Adrenal gland (tissue), 12 donors: ENCODE results near the gene ODAD3. TPM values are rescaled to one million over a fixed set of nuclear protein-coding genes. Genes with fewer than 3 reads are reported as not detected.

ENCODE experiments used
- DNase-seq, 7 donors: peaks; one replicate each; pipeline ENCODE4 v3.0.0-alpha.2; 2019 to 2020
- H3K27ac ChIP-seq, 5 donors: fragments of 200-600 bp; sonication (generic) in 4 of 5; 1 replicate in 3 of 5; 2 replicates in 2 of 5; pipeline versions ENCODE4 v1.5.1 to v1.8.0; 2016 to 2020; ENCODE audit warnings: mild to moderate bottlenecking in 1 of 5
- H3K27me3 ChIP-seq: fragments of 200-600 bp; 2 replicates; pipeline ENCODE4 v1.8.0; 2021
- H3K36me3 ChIP-seq, 2 donors: fragments of 200-600 bp; replicated peaks in 1 of 2; 1 replicate in 1 of 2; 2 replicates in 1 of 2; pipeline versions ENCODE4 v1.5.1 to v1.8.0; 2018 to 2022
- H3K4me1 ChIP-seq, 2 donors: fragments of 200-600 bp; replicated peaks in 1 of 2; 1 replicate in 1 of 2; 2 replicates in 1 of 2; pipeline versions ENCODE4 v1.5.1 to v1.8.0; 2018 to 2021
- H3K4me3 ChIP-seq, 4 donors: fragments of 200-600 bp; sonication (generic) in 3 of 4; one replicate each; pipeline ENCODE4 v1.5.1; 2016 to 2018
- H3K9me3 ChIP-seq, 3 donors: fragments of 200-600 bp; sonication (generic) in 1 of 3; replicated peaks in 1 of 3; 1 replicate in 2 of 3; 2 replicates in 1 of 3; pipeline versions ENCODE4 v1.5.1 to v1.8.0; 2016 to 2021
- POLR2A ChIP-seq, 2 donors: fragments of 450-650 bp; IDR thresholded peaks; one replicate each; pipeline ENCODE4 v1.6.1; 2017; ENCODE audit warnings: antibody characterized with exemption in 2 of 2, mild to moderate bottlenecking in 2 of 2, moderate library complexity in 1 of 2
- WGBS, 4 donors: extraction: QIAGEN DNeasy Blood & Tissue Kit in 2 of 4; methylation state at CpG; one replicate each; pipeline versions ENCODE4 v1.1.5 to v1.1.7; 2013 to 2017; 5-methylcytosine and 5-hydroxymethylcytosine counted together
- intact Hi-C, 2 donors: fragments of 100-400 bp; cut with DNase I; formaldehyde crosslinking; loops; one replicate each; pipeline versions ENCODE4 v1.14.1 to v1.15.0; 2022 to 2023
- polyA plus RNA-seq, 3 donors: library from polyadenylated mRNA; stranded (reverse); fragments of 200-250 nt in 2 of 3; fragments of 350-450 nt in 1 of 3; fragmentation: Illumina TruSeq in 1 of 3; extraction: RNeasy Lipid Tissue Mini Kit (QIAGEN cat#74804) in 1 of 3; gene quantifications; one replicate each; pipeline ENCODE4 v1.2.3, GENCODE V29; 2013 to 2014
- total RNA-seq, 9 donors: library from RNA; depleted of rRNA in 4 of 9; stranded (reverse); fragments of >200 nt in 4 of 9; fragments of 120-200 nt in 1 of 9; fragmentation: NEBNext Ultra II Directional in 1 of 9; extraction: Animal tissue kit (Norgen Biotek cat#: 25700) in 1 of 9; gene quantifications; one replicate each; pipeline versions ENCODE4 v1.1.0 to v1.2.4, GENCODE V29; 2013 to 2023
- TF ChIP-seq, protein P1 (sequence below), 6 experiments: fragments of 450-650 bp in 4 of 6; fragments of 200-600 bp in 2 of 6; sonication (generic) in 1 of 6; IDR thresholded peaks; 1 replicate in 5 of 6; 2 replicates in 1 of 6; pipeline versions ENCODE4 v1.5.1 to v1.8.0; 2016 to 2021; ENCODE audit warnings: antibody characterized with exemption in 6 of 6, mild to moderate bottlenecking in 2 of 6, moderate library complexity in 1 of 6
- donor health status: healthy with polysubstance abuse.
- donor health status: Bipolar disorder and iron deficiency.
- donor health status: DM: yes; HTN: yes; CAD: no.
- donor health status: DM: no; HTN: no; CAD: no.
- donor health status: DM: no; HTN: no; CAD: no.
- donor health status: DM: yes; HTN: yes; CAD: no.

Gene ODAD3
- total and polyA plus RNA-seq, 12 donors: 0.69 to 7.9 (median 3.3) TPM

DNA sequence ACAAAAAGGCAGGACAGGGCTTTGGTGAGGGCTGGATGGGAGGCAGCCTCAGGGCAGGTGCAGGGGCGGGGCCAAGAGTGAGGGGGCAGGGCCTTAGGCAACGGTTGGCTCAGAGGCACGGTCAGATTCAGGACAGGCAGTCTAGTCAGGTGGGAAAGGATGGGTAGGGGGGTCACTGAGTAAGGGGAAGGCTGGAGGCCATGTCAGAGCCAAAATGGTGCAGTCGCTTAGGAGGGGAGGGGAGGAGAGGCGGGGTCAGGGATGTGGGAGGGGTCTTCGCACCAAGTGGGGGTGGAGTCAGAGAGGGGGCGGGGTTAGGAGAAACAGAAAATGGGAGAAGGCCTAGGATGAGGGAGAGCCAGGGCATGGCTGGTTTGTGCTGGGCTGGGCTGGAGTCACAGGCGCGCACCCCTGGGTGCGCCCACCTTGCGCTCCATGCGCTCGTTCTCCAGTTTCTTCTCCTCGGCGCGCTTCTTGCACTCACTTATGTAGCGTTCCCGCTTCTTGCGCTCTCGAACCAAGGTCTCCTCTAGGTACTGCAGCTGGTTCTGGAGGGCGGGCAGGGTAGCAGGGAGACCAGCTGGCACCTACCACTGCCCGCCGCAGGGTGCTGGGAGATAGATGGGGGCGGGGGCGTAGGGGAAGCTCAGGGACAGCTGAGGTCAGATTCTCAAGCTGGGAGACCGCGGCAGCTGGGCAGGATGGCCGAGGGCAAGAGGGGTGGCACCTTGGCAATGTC is 9.0 kb downstream of the ODAD3 start:
- WGBS, 4 donors: 86 to 90% (median 87%) methylated on average over 21 to 28 of the region's 28 CpGs
- TF ChIP-seq, protein P1, sequence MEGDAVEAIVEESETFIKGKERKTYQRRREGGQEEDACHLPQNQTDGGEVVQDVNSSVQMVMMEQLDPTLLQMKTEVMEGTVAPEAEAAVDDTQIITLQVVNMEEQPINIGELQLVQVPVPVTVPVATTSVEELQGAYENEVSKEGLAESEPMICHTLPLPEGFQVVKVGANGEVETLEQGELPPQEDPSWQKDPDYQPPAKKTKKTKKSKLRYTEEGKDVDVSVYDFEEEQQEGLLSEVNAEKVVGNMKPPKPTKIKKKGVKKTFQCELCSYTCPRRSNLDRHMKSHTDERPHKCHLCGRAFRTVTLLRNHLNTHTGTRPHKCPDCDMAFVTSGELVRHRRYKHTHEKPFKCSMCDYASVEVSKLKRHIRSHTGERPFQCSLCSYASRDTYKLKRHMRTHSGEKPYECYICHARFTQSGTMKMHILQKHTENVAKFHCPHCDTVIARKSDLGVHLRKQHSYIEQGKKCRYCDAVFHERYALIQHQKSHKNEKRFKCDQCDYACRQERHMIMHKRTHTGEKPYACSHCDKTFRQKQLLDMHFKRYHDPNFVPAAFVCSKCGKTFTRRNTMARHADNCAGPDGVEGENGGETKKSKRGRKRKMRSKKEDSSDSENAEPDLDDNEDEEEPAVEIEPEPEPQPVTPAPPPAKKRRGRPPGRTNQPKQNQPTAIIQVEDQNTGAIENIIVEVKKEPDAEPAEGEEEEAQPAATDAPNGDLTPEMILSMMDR (IDR thresholded peaks at IDR 0.05): no peak
- no peak for TF ChIP-seq POLR2A (IDR thresholded peaks at IDR 0.05)
- intact Hi-C loops: no loop called here
- peaks cover 7 to 12% of the 10 kb centered on the region in 2 donors for H3K4me1 ChIP-seq
- no peaks in the 10 kb centered on the region for H3K9me3 ChIP-seq
- H3K36me3 ChIP-seq: no peaks in the 10 kb centered on the region
- DNase-seq: no peak
- no peak overlapping the region for H3K27ac ChIP-seq
- no peak overlapping the region for H3K4me3 ChIP-seq
- no peaks in the 10 kb centered on the region for H3K27me3 ChIP-seq

DNA sequence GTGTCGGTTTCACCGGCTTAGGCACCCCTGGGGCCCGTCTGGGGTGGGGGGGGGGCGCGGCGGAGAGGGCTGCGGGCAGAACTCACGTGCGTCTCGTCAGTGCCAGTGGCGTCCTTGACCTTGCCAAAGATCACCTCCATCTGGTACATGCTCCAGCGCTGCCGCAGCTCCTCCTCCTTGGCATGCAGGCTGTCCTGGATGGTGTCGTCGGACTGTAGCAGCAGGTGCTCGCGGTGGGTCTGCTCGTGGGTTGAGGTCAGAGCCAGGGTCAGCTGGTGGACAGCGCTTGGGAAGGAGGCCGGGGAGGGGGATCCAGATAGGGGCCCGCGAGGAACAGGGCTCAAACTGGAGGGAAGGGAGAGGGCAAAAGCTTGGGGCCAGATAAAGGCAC is 11.1 kb downstream of the ODAD3 start:
- WGBS, 4 donors: 11 to 16% (median 14%) methylated on average over 7 to 22 of the region's 22 CpGs
- H3K4me1 ChIP-seq: peaks cover 10 to 30% of the 10 kb centered on the region in 2 donors
- no peaks in the 10 kb centered on the region for H3K9me3 ChIP-seq
- H3K27ac ChIP-seq: peak overlapping the region in 2 of 5 donors; percentile 20 to 65
- H3K4me3 ChIP-seq: no peak overlapping the region
- intact Hi-C loops: no loop called here
- H3K36me3 ChIP-seq: no peaks in the 10 kb centered on the region
- DNase-seq: peak in 6 of 7 donors; percentile 66 to 78 (median 72)
- H3K27me3 ChIP-seq: no peaks in the 10 kb centered on the region
- TF ChIP-seq, protein P1 (IDR thresholded peaks at IDR 0.05): no peak
- no peak for TF ChIP-seq POLR2A (IDR thresholded peaks at IDR 0.05)

DNA sequence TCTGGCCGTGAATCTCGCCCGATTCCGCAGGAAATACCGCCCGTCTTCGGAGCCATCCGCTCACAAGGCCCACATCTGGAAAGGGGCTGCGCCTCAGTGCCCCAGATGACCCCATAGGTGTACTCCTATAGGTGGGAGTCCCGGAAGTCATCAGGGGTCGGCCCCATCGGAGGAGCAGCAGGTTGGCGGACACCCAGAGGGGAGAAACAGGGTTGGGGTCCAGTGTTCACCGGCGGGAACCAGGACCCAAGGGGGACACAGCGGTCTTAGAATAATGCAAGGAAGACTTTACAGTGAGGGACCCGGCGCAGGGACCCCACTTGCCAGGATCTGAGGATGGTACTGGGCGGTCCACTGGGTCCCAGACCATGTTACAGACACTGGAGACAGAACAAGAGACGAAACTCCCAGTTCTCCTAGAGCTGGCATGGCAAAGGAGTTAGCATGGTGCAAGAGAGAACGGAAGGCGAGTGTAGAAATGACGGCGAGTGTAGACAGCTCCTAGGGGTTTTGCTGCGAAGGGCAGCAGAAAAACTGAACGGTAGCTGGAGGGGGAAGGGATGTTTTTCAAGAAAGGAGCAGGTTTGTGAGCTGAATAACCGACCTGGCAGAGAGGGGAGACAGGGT is 11.6 kb downstream of the ODAD3 start:
- no peak for DNase-seq
- TF ChIP-seq, protein P1 (IDR thresholded peaks at IDR 0.05): no peak
- TF ChIP-seq POLR2A (IDR thresholded peaks at IDR 0.05): no peak
- Histone ChIP-seq H3K4me3 (no peak overlapping the region), H3K27ac (peak overlapping the region in 2 of 5 donors; percentile 20 to 65), H3K4me1 (peaks cover 10 to 35% of the 10 kb centered on the region in 2 donors), H3K36me3 (no peaks in the 10 kb centered on the region), H3K9me3 (no peaks in the 10 kb centered on the region), H3K27me3 (no peaks in the 10 kb centered on the region)
- WGBS, 4 donors: 52 to 67% (median 54%) methylated on average over 24 to 27 of the region's 27 CpGs
- intact Hi-C loops: no loop called here

DNA sequence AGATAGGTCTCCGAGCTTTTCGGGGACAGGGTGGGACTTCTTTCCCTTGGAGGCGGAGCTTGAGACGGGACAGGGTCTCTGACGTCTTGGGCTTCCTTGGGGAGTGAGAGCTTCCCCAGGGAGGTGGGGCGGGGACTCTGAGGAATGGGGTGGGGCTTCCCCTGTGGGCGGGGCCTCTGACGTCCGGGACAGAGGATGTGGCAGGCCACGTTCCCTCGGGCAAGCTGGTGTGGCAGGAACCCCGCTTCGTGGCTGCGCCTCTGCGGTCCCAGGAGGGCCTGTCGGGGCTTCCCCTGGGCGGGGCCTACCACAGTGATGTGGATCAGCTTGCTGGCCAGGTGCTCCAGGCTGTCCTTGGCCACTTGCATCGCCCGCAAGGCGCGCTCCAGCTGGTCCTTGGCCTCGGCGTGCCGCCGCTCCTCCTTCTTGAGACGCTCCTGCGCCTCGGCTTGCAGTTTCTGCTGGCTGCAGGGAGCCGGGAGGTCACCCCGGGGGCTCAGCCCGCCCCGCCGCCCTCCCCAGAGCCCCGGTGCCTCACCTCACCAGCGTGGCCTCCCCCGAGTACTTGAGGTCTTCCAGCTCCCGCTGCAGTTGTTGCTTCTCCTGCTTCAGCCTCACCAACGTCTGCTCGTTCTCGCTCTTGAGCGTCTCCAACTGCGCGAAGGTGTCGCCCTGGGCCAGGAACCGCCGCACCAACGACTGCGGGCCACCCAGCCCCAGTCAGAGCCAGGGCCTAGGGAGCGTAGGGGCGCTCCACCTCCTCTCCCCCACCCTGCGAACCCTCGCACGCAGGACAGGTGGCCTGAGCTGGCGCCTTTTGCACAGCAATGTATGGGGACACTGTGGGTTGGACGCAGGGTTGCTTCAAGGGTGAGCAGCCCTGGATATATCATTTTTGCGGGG is 12.5 kb downstream of the ODAD3 start:
- peak overlapping the region in 1 of 4 donors; percentile 54 for H3K4me3 ChIP-seq
- no peaks in the 10 kb centered on the region for H3K9me3 ChIP-seq
- TF ChIP-seq, protein P1 (IDR thresholded peaks at IDR 0.05): no peak
- TF ChIP-seq POLR2A (IDR thresholded peaks at IDR 0.05): no peak
- WGBS, 4 donors: 39 to 71% (median 52%) methylated on average over 15 to 56 of the region's 56 CpGs
- H3K36me3 ChIP-seq: no peaks in the 10 kb centered on the region
- H3K4me1 ChIP-seq: peaks cover 10 to 35% of the 10 kb centered on the region in 2 donors
- H3K27me3 ChIP-seq: no peaks in the 10 kb centered on the region
- DNase-seq: peak; percentile 68 to 92 (median 79)
- H3K27ac ChIP-seq: peak overlapping the region in 4 of 5 donors; percentile 58 to 87 (median 80)
- intact Hi-C loops: no loop called here
